H1 (cell line): ENCODE results near the gene KRT85. TPM values are rescaled to one million over a fixed set of nuclear protein-coding genes. Genes with fewer than 3 reads are reported as not detected.

Experiments
- polyA plus RNA-seq, 7 experiments: library from polyadenylated mRNA; depleted of rRNA in 3 of 7; stranded (reverse) in 5 of 7; unstranded in 2 of 7; fragments of >200 nt in 5 of 7; fragments of 200-250 nt in 2 of 7; gene quantifications; 1 replicate in 5 of 7; 2 replicates in 1 of 7; 4 replicates in 1 of 7; pipeline versions ENCODE4 v1.2.1 to v1.2.3, GENCODE V29; 2011 to 2013; ENCODE audit warnings: missing spikeins in 2 of 7, mixed read lengths in 2 of 7
- total RNA-seq: library from RNA; stranded (reverse); fragmentation: NEBNext Ultra II Directional; extraction: Animal tissue kit (Norgen Biotek cat#: 25700); gene quantifications from 2 replicates; pipeline ENCODE4 v1.2.1, GENCODE V29; 2021
- TF ChIP-seq, protein P1 (sequence below), 3 experiments: IDR thresholded peaks; 1 replicate in 2 of 3; 2 replicates in 1 of 3; pipeline versions ENCODE4 v1.5.1 to v1.6.1; 2011; ENCODE audit warnings: low read length in 3 of 3, mild to moderate bottlenecking in 3 of 3, inconsistent platforms in 2 of 3, low read depth in 1 of 3, moderate library complexity in 1 of 3; ENCODE audit not compliant: insufficient read depth in 1 of 3; ENCODE audit errors: control extremely low read depth in 1 of 3

Gene KRT85
- total and polyA plus RNA-seq, 2 of the 8 experiments (the other 6 are each of a cell fraction or from before 2014, with no cell fraction given): not detected

GRCh38 chr12:52394836-52395405 lies 27.6 kb upstream of the KRT85 start (continued):
- TF ChIP-seq, protein P1, sequence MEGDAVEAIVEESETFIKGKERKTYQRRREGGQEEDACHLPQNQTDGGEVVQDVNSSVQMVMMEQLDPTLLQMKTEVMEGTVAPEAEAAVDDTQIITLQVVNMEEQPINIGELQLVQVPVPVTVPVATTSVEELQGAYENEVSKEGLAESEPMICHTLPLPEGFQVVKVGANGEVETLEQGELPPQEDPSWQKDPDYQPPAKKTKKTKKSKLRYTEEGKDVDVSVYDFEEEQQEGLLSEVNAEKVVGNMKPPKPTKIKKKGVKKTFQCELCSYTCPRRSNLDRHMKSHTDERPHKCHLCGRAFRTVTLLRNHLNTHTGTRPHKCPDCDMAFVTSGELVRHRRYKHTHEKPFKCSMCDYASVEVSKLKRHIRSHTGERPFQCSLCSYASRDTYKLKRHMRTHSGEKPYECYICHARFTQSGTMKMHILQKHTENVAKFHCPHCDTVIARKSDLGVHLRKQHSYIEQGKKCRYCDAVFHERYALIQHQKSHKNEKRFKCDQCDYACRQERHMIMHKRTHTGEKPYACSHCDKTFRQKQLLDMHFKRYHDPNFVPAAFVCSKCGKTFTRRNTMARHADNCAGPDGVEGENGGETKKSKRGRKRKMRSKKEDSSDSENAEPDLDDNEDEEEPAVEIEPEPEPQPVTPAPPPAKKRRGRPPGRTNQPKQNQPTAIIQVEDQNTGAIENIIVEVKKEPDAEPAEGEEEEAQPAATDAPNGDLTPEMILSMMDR (IDR thresholded peaks at IDR 0.05; ENCODE audit: control extremely low read depth in 1 of 3, insufficient read depth in 1 of 3, low read depth in 1 of 3, low read length in 3 of 3): no peak
